ENCODE results near the gene TFB2M. TPM values are rescaled to one million over a fixed set of nuclear protein-coding genes. Genes with fewer than 3 reads are reported as not detected.

TFB2M gene
- total and polyA plus RNA-seq, 2 of the 13 experiments (the other 11 are each of a cell fraction or from before 2014, with no cell fraction given) = 15.7 to 31.4 TPM

- TF ChIP-seq ZNF580 (CRISPR knock-in tag; IDR thresholded peaks at IDR 0.05; ENCODE audit: borderline replicate concordance, low read depth) (0 out of 2 replicates have a peak, but pooled peaks have one; percentile 18), FOXK2 (IDR thresholded peaks at IDR 0.05) (no peak), RCOR2 (CRISPR knock-in tag; IDR thresholded peaks at IDR 0.05) (0 out of 2 replicates have a peak, but pooled peaks have one; percentile 17)
Observed at GRCh38 chr1:246582301-246583055, 16.4 kb upstream of the TFB2M start (continued).

- no peaks in the 10 kb centered on the region; a peak in 1 of 5 replicates for H3K36me3 ChIP-seq (replicated peaks in 1 of 2; ENCODE audit: control insufficient read depth in 1 of 2, insufficient read depth in 2 of 2, low read length in 2 of 2)
- H3K79me2 ChIP-seq (ENCODE audit: insufficient read depth, low read length) = peaks cover 48% of the 10 kb centered on the region
- no peak for FAIRE-seq
- H4K20me1 ChIP-seq (ENCODE audit: insufficient read depth, low read length) = no peaks in the 10 kb centered on the region
- ChIA-PET POLR2A (interaction anchor here (3.6 kb wide), 1 partner anchor 14 kb away, joined by 34 read pairs; the partner anchor contains the start of genes CNST and TFB2M), CTCF (ENCODE audit: low intra/inter-chr PET ratio, low total read pairs) (no interaction called here)
- no peak overlapping the region; the same call in 1 of the 2 replicates for H3K4me2 ChIP-seq (ENCODE audit: low read depth, low read length)
- no peak for DNase-seq (ENCODE audit: low spot score)
- H3K9me3 ChIP-seq (ENCODE audit: low read length) = no peaks in the 10 kb centered on the region
- H3K9ac ChIP-seq (ENCODE audit: insufficient read depth, low read depth, low read length) = no peak overlapping the region
- TF ChIP-seq ZNF17 (CRISPR knock-in tag; IDR thresholded peaks at IDR 0.05) = no peak
- TF ChIP-seq ZNF33A (CRISPR knock-in tag; IDR thresholded peaks at IDR 0.05; ENCODE audit: borderline replicate concordance) = no peak
- TF ChIP-seq ZNF460 (CRISPR knock-in tag; IDR thresholded peaks at IDR 0.05; ENCODE audit: borderline replicate concordance) = peak; percentile 74
- H3K27ac ChIP-seq (ENCODE audit: extremely low read length, insufficient read depth, low read length) = no peak overlapping the region
- intact Hi-C loops (cut with micrococcal nuclease; ENCODE audit: unreplicated experiment) = no loop called here
- peaks cover 85% of the 10 kb centered on the region for H3K4me1 ChIP-seq (ENCODE audit: insufficient read depth, low read length)
- no TSS peak for BruUV-seq (replicated peaks)
- WGBS (ENCODE audit: low lambda C conversion rate) = 95% methylated on average over 15 of the region's 15 CpGs
- no peak for ATAC-seq
- no peak overlapping the region for H3K4me3 ChIP-seq (replicated peaks in 1 of 3; ENCODE audit: insufficient read depth in 1 of 3, low read depth in 2 of 3, low read length in 3 of 3)
- H2AFZ ChIP-seq (ENCODE audit: low read length) = no peak overlapping the region
- H3K27me3 ChIP-seq (ENCODE audit: control insufficient read depth in 1 of 2, insufficient read depth in 2 of 2, low read length in 2 of 2) = no peaks in the 10 kb centered on the region
- in situ Hi-C loops (cut with HindIII; ENCODE audit: extremely low pct_ligation_motif_present, low pct_unique_long_range_greater_than_20kb) = no loop called here
Observed at GRCh38 chr1:246580497-246581370, 14.7 kb upstream of the TFB2M start.
